ENCODE measurements around the gene ZCCHC10. TPM values are rescaled to one million over a fixed set of nuclear protein-coding genes. Genes with fewer than 3 reads are reported as not detected.
A peak's percentile ranks its signal among the peaks of the same experiment; 100 is the strongest.
"Not testable (repeated sequence)": the region's sequence is repeated elsewhere in the genome, so short reads cannot be mapped to it uniquely, and the experiment has no call there.

Gene ZCCHC10
- total RNA-seq, 1 donor, result 12.3 TPM

- Histone ChIP-seq H3K9me3 (ENCODE audit: low read depth, low read length) (no peaks in the 10 kb centered on the region), H3K27me3 (ENCODE audit: insufficient read depth, low read length) (no peaks in the 10 kb centered on the region), H3K4me2 (ENCODE audit: insufficient read depth, low read length) (no peak overlapping the region), H3K27ac (ENCODE audit: low read depth, low read length) (no peak overlapping the region), H2AFZ (ENCODE audit: low read length) (no peak overlapping the region), H3K4me1 (ENCODE audit: insufficient read depth, low read length) (no peaks in the 10 kb centered on the region), H3K4me3 (ENCODE audit: insufficient read depth, low read length) (no peak overlapping the region), H4K20me1 (ENCODE audit: insufficient read depth, low read length) (no peaks in the 10 kb centered on the region), H3K79me2 (ENCODE audit: insufficient read depth, low read length) (no peaks in the 10 kb centered on the region), H3K36me3 (ENCODE audit: insufficient read depth, low read length) (no peaks in the 10 kb centered on the region)
- no peak for TF ChIP-seq CTCF (IDR thresholded peaks at IDR 0.05; ENCODE audit: extremely low read depth, low read depth, low read length)
- DNase-seq (ENCODE audit: insufficient read length, low spot score, missing footprints), result no peak
Measured at GRCh38 chr5:132979367-132979940, 46.9 kb downstream of the ZCCHC10 start.

- Histone ChIP-seq H3K79me2 (ENCODE audit: insufficient read depth, low read length) (no peaks in the 10 kb centered on the region), H3K9me3 (ENCODE audit: low read depth, low read length) (no peaks in the 10 kb centered on the region), H3K27ac (ENCODE audit: low read depth, low read length) (no peak overlapping the region), H4K20me1 (ENCODE audit: insufficient read depth, low read length) (no peaks in the 10 kb centered on the region), H3K4me1 (ENCODE audit: insufficient read depth, low read length) (peaks cover 3% of the 10 kb centered on the region), H3K36me3 (ENCODE audit: insufficient read depth, low read length) (no peaks in the 10 kb centered on the region), H3K4me3 (ENCODE audit: insufficient read depth, low read length) (no peak overlapping the region), H3K27me3 (ENCODE audit: insufficient read depth, low read length) (no peaks in the 10 kb centered on the region), H3K4me2 (ENCODE audit: insufficient read depth, low read length) (no peak overlapping the region), H2AFZ (ENCODE audit: low read length) (no peak overlapping the region)
- TF ChIP-seq CTCF (IDR thresholded peaks at IDR 0.05; ENCODE audit: extremely low read depth, low read depth, low read length), result no peak
- DNase-seq (ENCODE audit: insufficient read length, low spot score, missing footprints), result no peak
Measured at GRCh38 chr5:132976852-132977251, 49.5 kb downstream of the ZCCHC10 start.

- not testable (repeated sequence) for H3K4me1 ChIP-seq (ENCODE audit: insufficient read depth, low read length); H4K20me1 ChIP-seq (ENCODE audit: insufficient read depth, low read length); H3K27ac ChIP-seq (ENCODE audit: low read depth, low read length); H3K27me3 ChIP-seq (ENCODE audit: insufficient read depth, low read length); DNase-seq (ENCODE audit: insufficient read length, low spot score, missing footprints); H3K9me3 ChIP-seq (ENCODE audit: low read depth, low read length); H3K36me3 ChIP-seq (ENCODE audit: insufficient read depth, low read length); H3K4me3 ChIP-seq (ENCODE audit: insufficient read depth, low read length); H3K4me2 ChIP-seq (ENCODE audit: insufficient read depth, low read length); H3K79me2 ChIP-seq (ENCODE audit: insufficient read depth, low read length)
- H2AFZ ChIP-seq (ENCODE audit: low read length), result peak overlapping the region; percentile 13
Measured at GRCh38 chr5:132972436-132972828, 53.9 kb downstream of the ZCCHC10 start.

- no peaks in the 10 kb centered on the region for H3K36me3 ChIP-seq (ENCODE audit: insufficient read depth, low read length)
- H3K9me3 ChIP-seq (ENCODE audit: low read depth, low read length), result no peaks in the 10 kb centered on the region
- H3K79me2 ChIP-seq (ENCODE audit: insufficient read depth, low read length), result no peaks in the 10 kb centered on the region
- TF ChIP-seq CTCF (IDR thresholded peaks at IDR 0.05; ENCODE audit: extremely low read depth, low read depth, low read length), result no peak
- no peak overlapping the region for H3K4me3 ChIP-seq (ENCODE audit: insufficient read depth, low read length)
- H2AFZ ChIP-seq (ENCODE audit: low read length), result peak overlapping the region; percentile 13
- H3K27ac ChIP-seq (ENCODE audit: low read depth, low read length), result no peak overlapping the region
- peak overlapping the region; percentile 16 for H3K4me2 ChIP-seq (ENCODE audit: insufficient read depth, low read length)
- H3K27me3 ChIP-seq (ENCODE audit: insufficient read depth, low read length), result no peaks in the 10 kb centered on the region
- no peak for DNase-seq (ENCODE audit: insufficient read length, low spot score, missing footprints)
- H3K4me1 ChIP-seq (ENCODE audit: insufficient read depth, low read length), result peaks cover 3% of the 10 kb centered on the region
- H4K20me1 ChIP-seq (ENCODE audit: insufficient read depth, low read length), result no peaks in the 10 kb centered on the region
Measured at GRCh38 chr5:132971483-132972435, 54.6 kb downstream of the ZCCHC10 start.

Measured in osteoblast (primary cell).